SIG-M5 treated with dmso at 0.1 percent for 504 hours (cell line): ENCODE results near the gene TMEM63A.
"Not testable (repeated sequence)": the region's sequence is repeated elsewhere in the genome, so short reads cannot be mapped to it uniquely, and the experiment has no call there.

Source experiments
- DNase-seq: peaks from one replicate; lab custom pipeline; 2025; ENCODE audit not compliant: unreplicated experiment; lab: John Stamatoyannopoulos, UW

Gene TMEM63A

GRCh38 chr1:225806736-225807135 is 75.4 kb downstream of the TMEM63A start:
- not testable (repeated sequence) for DNase-seq

GRCh38 chr1:225806249-225806648 is 75.9 kb downstream of the TMEM63A start:
- no peak for DNase-seq

- DNase-seq: not testable (repeated sequence)
These were observed 81.0 kb downstream of the TMEM63A start for GRCh38 chr1:225801146-225801545.

GRCh38 chr1:225796097-225796496 is 86.1 kb downstream of the TMEM63A start:
- not testable (repeated sequence) for DNase-seq
